Right lung (tissue), 5 donors: ENCODE results near the gene ZNF292. TPM values are rescaled to one million over a fixed set of nuclear protein-coding genes. Genes with fewer than 3 reads are reported as not detected.
"Not testable (repeated sequence)": the region's sequence is repeated elsewhere in the genome, so short reads cannot be mapped to it uniquely, and the experiment has no call there.

Source experiments
- DNase-seq, 2 donors: peaks; one replicate each; pipeline ENCODE4 v3.0.0-alpha.2; 2013
- polyA plus RNA-seq, 5 donors: library from polyadenylated mRNA; unstranded; fragments of 120-200 nt; gene quantifications; one replicate each; pipeline versions ENCODE4 v1.2.1 to v1.2.3, GENCODE V29; 2013; ENCODE audit warnings: inconsistent platforms in 1 of 5, low replicate concordance in 1 of 5; ENCODE audit not compliant: insufficient read length in 5 of 5, insufficient read depth in 1 of 5

Gene ZNF292
- polyA plus RNA-seq, 5 donors: 29.2 to 61.6 (median 52.6) TPM

- no peak for DNase-seq
Measured at GRCh38 chr6:87203448-87204023, 48.2 kb downstream of the ZNF292 start.

GRCh38 chr6:87209812-87210211 is 54.4 kb downstream of the ZNF292 start:
- DNase-seq: no peak

DNA sequence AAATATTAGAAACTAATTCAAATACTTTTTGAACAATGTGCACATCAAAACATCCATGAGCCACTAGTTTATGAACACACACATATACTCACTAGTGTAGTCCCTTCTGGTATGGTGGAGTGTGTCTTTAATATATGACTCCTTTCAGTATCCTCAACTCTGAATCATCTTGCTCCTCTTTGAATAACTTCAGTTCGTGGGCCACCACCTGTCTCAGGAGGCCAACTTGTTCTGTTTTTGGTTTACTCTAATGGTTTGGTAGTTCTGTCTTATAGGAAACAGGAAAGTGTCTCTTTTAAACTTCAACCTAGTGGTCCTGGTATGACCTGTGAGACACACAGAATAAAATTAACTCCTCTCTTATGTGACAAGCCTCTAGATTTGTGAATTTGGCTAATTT is 55.6 kb downstream of the ZNF292 start:
- no peak for DNase-seq

DNA sequence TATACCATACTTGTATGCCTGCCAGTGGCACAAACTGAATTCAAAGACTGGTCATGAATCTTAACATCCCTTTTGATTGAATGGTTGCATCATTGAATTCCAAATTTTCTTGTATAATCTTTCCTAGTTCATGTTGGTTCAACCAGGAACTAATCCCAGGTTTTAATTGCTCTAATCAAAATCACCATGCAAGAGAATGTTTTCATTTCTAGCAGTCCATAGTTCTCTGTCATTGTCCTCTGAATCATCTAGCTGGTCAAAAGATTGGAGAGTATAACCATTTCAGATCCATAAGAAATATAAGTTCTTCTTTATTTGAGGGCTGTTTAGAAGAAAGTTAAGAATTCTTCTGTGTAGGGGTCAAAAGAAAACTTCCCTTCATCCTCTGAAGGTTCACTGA is 57.2 kb downstream of the ZNF292 start:
- no peak for DNase-seq

- no peak for DNase-seq
Measured at GRCh38 chr6:87213364-87213763, 58.0 kb downstream of the ZNF292 start.

DNA sequence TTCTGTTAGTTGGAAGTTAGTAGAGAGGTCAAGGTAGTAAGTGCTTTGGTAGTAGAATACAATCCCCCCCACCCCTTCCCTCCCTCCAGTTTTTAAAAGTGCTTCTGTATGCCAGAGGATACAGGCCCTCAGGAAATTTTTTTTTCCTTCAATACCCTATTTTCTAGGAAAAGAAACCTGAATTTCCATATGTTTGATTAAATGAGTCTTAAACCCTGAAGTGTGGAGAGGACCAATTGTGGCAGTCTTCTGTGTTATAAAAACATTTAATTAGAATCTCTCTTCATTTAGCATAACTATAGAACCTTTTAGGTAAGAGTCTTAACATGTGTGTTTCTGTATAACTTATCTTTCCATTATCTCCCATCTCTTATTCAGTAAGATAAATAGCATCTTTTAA is 59.5 kb downstream of the ZNF292 start:
- DNase-seq: no peak

DNA sequence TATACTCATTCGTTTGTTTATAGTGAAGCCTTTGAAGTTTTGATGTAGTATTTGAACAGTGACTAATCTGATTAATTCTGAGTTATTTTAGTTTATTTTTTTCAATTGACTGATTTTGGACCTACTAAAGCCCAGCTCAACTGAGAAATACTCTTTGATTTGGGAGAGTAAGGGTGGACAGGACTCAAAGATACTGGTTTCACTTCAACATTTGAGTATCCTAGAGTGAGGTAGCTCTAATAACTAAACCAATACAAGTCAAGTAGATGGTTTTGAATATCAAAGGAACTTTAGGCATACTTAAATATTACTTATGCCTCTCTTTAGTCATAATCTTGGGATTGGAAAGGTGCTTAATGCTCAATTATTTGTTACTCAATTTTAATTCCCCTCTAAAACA is 65.6 kb downstream of the ZNF292 start:
- no peak for DNase-seq

DNA sequence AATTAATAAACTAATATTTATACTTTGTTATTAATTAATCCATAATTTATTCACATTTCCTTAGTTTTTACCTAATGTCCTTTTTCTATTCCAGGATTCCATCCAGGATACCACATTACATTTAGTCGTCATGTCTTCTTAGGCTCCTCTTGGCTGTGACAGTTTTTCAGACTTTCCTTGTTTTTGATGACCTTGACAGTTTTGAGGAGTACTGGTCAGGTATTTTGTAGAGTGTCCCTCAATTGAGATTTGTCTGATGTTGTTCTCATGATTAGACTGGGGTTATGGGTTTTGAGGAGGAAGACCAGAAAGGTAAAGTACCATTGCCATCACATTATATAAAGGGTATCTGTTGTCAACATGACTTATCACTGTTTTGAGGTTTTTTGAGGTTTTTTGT is 67.3 kb downstream of the ZNF292 start:
- no peak for DNase-seq

- no peak for DNase-seq
Measured at GRCh38 chr6:87224971-87225370, 69.6 kb downstream of the ZNF292 start.

- DNase-seq: no peak
Measured at GRCh38 chr6:87225511-87225910, 70.1 kb downstream of the ZNF292 start.

GRCh38 chr6:87225937-87226336 is 70.6 kb downstream of the ZNF292 start:
- no peak for DNase-seq

- DNase-seq: no peak
Measured at GRCh38 chr6:87230801-87231200, 75.4 kb downstream of the ZNF292 start.

DNA sequence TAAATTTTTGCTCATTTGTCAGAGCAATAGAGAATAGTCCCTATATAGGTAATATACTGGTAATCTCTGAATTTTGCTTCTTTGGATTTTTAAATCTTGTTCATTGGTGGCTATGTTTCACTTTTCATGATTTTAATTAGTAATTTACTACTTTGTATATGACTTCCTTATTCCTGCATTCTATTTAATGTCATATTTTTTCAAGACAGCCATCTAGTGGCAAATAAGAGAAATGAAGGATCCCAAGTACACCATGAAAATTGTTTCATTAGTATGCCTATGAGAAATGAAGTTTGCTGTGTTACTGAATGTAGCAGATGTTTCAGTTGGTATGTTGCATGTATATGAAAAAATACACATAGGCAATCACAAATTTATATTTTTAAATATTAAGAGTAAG is 82.4 kb downstream of the ZNF292 start:
- DNase-seq: no peak

DNA sequence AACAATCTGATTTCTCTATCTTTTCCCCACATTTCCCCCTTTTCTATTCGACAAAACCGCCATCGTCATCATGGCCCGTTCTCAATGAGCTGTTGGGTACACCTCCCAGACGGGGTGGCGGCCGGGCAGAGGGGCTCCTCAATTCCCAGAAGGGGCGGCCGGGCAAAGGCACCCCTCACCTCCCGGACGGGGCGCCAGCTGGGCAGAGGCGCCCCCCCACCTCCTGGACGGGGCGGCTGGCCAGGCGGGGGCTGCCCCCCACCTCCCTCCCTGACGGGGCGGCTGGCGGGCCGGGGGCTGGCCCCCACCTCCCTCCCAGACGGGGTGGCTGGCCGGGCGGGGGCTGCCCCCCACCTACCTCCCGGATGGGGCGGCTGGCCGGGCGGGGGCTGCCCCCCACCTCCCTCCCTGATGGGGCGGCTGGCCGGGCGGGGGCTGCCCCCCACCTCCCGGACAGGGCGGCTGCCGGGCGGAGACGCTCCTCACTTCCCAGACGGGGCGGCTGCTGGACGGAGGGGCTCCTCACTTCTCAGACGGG is 83.8 kb downstream of the ZNF292 start:
- not testable (repeated sequence) for DNase-seq

- DNase-seq: no peak
Measured at GRCh38 chr6:87241304-87241703, 85.9 kb downstream of the ZNF292 start.

GRCh38 chr6:87242311-87242710 is 86.9 kb downstream of the ZNF292 start:
- no peak for DNase-seq

- no peak for DNase-seq
Measured at GRCh38 chr6:87243812-87244211, 88.4 kb downstream of the ZNF292 start.

- DNase-seq: no peak
Measured at GRCh38 chr6:87244380-87244779, 89.0 kb downstream of the ZNF292 start.

GRCh38 chr6:87250019-87250418 is 94.7 kb downstream of the ZNF292 start:
- no peak for DNase-seq

DNA sequence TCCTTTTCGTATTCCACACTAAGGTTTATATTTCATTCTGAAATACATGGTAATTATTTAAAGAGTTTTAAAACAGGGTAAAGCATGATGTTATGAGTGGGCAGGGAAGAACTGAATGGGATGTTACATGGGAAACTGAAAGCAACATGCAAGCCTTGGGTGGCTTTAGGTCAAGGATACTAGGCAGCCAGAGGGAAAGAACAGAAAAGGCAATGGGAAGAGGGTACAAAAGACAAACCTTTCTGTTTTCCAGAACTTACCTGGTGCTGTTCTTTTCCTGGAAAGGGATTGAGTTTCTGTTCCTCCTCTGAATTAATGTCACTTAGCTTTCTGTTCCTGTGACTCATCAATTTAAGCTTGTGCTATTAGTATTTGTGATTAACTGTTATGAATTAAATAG is 95.9 kb downstream of the ZNF292 start:
- no peak for DNase-seq

DNA sequence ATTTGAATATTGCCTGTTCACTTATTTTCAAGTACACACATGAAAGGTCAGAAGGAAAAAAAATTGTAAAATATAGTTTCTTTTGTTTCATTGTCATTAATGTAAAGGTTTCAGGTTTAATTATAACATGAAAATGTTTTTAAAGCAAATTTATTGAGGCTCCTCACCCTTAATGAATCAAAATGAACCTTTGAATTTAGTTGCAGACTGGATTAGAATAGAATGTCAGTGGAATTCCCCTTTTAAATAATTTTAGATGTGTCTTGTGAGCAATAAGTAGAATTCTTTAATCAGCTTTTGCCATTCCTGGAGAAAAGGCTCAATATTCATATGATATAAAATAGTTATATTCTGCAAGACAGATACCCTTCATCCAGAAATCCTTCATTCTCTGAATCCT is 96.4 kb downstream of the ZNF292 start:
- DNase-seq: no peak

- DNase-seq: no peak
Measured at GRCh38 chr6:87257046-87257445, 101.7 kb downstream of the ZNF292 start.

DNA sequence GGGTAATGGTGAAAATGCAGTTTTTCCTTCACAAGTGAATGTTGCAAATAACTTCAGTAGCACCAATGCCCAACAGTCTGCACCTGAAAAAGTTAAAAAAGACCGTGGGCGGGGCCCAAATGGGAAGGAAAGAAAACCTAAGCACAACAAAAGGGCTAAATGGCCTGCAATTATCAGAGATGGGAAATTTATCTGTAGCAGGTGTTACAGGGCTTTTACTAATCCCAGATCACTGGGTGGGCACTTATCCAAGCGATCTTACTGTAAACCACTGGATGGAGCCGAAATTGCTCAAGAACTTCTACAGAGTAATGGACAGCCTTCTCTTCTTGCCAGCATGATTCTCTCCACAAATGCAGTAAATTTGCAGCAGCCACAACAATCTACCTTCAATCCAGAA is 102.2 kb downstream of the ZNF292 start:
- no peak for DNase-seq

- no peak for DNase-seq
Measured at GRCh38 chr6:87257975-87258374, 102.6 kb downstream of the ZNF292 start.
